A549 treated with ZK216348 at 1 μM for 4 hours (cell line): Measurements from ENCODE around the gene PASK. TPM values are rescaled to one million over a fixed set of nuclear protein-coding genes. Genes with fewer than 3 reads are reported as not detected.

Source experiments
- total RNA-seq: library from RNA; stranded (reverse); fragments of 200-300 nt; extraction: Qiagen RNA extraction; gene quantifications from 5 replicates; pipeline ENCODE4 v1.2.3, GENCODE V29; 2022; ENCODE audit warnings: low read depth

The PASK gene
- total RNA-seq: 6.8 to 9.2 TPM (median 8.5 TPM) in 5 replicates

DNA sequence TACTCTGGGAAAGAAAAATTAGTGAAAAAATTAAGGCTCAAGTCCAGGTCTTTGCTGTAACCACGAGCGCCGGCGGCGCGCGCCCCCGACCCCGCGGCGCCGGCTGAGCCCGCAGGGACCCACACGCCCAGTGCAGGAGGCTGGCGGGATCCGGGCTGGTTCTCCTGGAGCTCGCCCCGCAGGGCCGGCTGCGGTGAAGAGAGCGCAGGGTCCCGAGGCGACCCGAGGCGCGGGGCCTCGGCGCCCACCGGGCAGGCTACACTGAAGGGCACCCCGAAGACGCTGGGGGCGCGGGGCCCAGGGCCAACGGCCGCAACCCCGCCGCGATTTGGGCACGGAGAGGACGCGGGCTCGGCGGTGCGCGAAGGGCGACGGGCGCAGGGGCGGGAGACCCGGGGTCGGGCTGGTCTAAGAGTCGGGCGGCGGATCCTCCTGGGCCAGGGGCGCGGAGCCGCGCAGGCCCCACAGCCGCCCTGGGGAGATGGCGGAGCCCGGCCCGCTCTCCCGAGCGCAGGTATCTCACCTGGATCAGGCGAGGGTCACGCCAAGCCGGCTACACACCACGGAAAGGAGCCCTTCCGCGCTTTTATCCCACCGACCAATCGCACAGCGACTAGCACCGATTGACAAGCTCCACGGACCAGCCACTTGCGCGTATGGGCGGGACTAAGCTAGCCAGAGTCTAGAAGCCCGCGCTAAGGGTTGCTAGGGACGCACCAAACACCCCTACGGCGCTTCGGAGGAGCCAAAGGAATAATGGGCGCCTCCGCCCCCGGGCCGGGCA, at the start of gene PASK:
Gene PASK (minus strand): TSS at position 582 of the 784 bp plus-strand sequence. CDS start 6,440 bp downstream, outside the sequence.

DNA sequence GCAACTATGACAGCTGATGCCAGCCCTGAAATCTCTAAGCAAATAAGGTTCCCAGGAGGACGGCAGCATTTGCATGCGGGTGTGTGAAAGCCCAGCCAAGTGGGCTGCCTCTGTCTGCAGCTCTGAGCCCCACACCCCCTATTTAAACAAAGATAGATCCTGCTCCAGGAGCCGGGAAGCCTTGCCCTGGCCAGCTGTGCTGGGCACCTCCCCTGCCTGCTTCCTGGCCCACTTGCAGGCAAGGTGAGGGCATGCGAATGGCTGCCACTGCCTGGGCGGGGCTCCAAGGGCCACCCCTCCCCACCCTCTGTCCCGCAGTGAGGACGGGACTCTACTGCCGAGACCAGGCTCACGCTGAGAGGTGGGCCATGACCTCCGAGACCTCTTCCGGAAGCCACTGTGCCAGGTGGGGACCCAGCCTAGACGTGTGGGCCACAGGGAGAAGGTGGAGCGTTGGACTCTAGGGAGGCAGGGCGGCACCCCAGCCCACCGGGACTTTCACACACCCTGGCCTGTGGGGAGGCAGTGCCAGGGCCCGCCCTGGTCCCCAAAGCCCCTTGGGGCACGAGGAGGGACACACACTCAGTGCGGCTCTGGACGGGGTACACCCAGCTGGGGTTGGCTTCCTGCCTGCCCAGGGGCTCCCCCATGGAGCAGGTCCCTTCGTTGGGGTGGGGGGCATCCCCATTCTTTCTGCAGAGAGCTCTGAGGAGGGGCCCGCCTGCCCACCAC, 39.3 kb upstream of the PASK start, which contains the start of gene ANO7:
Gene ANO7 (plus strand): TSS at position 317 of the 732 bp plus-strand sequence. CDS start 1,387 bp downstream, outside the sequence.

DNA sequence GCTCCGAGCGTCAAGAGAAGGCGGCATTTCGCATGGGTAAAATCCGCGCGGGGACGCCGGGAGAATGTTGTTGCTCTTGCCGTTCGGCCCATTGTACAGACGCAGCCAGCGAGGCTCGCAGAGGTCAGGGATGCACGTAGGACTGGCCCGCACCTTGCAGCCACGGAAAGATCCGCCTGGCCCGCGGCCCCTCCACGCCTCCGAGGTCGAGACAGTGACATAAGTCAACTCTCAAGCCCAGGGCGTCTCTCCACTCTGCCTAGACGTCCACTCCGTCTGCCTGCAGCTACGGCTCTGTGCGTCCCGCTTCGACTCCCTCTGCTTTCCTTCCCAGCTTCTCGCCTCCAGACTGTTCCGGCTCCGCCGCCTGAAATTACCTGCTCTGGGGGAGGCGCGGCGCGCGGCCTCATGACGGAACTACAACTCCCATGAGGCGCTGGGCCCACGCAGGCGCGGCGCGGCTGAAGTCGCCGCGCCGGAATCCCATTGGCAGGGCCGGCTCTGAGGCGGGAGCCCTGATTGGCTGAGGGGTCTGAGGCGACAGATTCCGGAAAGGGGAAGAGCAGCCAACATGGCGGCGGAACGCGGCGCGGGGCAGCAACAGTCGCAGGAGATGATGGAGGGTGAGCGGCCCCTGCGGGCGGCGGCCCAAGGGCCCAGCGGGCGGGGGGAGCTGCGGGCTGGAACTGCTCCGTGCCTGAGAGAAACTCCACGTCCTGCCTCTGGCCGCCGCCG, 820 bp upstream of the PASK start, which contains the start of gene PPP1R7:
Gene PPP1R7 (plus strand): TSS at position 543 of the 735 bp plus-strand sequence. CDS start 29 bp downstream, at position 572.

GRCh38 chr2:241102239-241102803, 47.0 kb downstream of the PASK start, which contains the start of gene MTERF4:
Gene MTERF4 (minus strand): TSS chr2:241102287. CDS start chr2:241102273, 14 bp downstream.

Other genes with a start within 250 kb of the PASK start
- not detected in 5 replicates for gene CROCC2, start 243.1 kb downstream of the PASK start, total RNA-seq
- gene SNED1, start 150.9 kb downstream of the PASK start, total RNA-seq: 0.33 to 1.1 TPM (median 0.67 TPM) in 5 replicates
- gene MTERF4, start 47.2 kb downstream of the PASK start, total RNA-seq: 23.5 to 30.9 TPM (median 25.3 TPM) in 5 replicates
- 57.9 to 84.0 TPM (median 61.3 TPM) in 5 replicates for gene PPP1R7, start 995 bp upstream of the PASK start, total RNA-seq
- 1.3 to 3.0 TPM (median 2.2 TPM) in 5 replicates for gene ANO7, start 39.2 kb upstream of the PASK start, total RNA-seq
- 265 to 299 TPM (median 267 TPM) in 5 replicates for gene HDLBP, start 166.2 kb upstream of the PASK start, total RNA-seq
- 212 to 286 TPM (median 265 TPM) in 5 replicates for gene SEPTIN2, start 166.5 kb upstream of the PASK start, total RNA-seq
- 15.1 to 30.1 TPM (median 27.0 TPM) in 5 replicates for gene FARP2, start 206.8 kb upstream of the PASK start, total RNA-seq